ENCODE data around the gene SORBS1.

DNA sequence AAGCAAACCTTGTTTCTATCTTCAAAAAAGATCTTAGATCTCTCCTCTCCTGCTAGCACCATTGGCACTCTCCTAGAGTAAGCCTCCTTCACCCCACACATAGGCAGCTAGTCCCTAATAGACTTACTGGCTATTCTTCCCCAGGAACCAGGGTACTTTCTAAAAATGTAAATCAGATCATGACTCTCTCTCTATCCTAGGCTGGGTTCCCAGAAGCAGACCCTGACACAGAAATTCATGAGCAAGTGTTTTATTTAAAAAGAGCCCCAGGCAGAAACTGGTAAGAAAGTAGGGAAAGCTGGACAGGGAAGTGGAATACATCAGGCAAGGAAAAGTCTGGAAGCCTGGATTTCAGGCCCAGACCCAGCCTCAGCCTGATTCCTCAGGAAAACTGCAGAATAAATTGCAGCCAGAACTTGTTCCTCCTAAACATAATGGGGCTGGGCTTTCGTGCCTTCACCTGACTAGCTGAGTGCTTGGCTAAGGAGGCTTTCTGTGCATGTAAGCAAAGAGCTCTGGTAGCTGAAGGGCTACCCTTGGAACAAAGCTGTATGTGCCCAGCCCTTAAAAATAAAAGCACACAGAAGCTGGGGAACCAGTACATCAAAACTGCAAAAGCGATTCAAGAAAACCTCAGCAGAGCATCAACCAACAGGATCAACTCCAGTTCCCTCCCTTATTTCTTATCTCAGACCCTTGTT lies 18.8 kb upstream of the SORBS1 start:
- TF ChIP-seq, protein P1, sequence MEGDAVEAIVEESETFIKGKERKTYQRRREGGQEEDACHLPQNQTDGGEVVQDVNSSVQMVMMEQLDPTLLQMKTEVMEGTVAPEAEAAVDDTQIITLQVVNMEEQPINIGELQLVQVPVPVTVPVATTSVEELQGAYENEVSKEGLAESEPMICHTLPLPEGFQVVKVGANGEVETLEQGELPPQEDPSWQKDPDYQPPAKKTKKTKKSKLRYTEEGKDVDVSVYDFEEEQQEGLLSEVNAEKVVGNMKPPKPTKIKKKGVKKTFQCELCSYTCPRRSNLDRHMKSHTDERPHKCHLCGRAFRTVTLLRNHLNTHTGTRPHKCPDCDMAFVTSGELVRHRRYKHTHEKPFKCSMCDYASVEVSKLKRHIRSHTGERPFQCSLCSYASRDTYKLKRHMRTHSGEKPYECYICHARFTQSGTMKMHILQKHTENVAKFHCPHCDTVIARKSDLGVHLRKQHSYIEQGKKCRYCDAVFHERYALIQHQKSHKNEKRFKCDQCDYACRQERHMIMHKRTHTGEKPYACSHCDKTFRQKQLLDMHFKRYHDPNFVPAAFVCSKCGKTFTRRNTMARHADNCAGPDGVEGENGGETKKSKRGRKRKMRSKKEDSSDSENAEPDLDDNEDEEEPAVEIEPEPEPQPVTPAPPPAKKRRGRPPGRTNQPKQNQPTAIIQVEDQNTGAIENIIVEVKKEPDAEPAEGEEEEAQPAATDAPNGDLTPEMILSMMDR (IDR thresholded peaks at IDR 0.05): no peak
- TF ChIP-seq POLR2A (IDR thresholded peaks at IDR 0.05): no peak
